ENCODE results near the gene C11orf87.

GRCh38 chr11:109405671-109406070 lies 16.3 kb upstream of the C11orf87 start:
- TF ChIP-seq CTCF (conservative IDR thresholded peaks at IDR 0.05) (no peak), EZH2 (IDR thresholded peaks at IDR 0.05; ENCODE audit: low read depth) (no peak)

Data from PC-9 (cell line).